Measurements from ENCODE around the gene CCND2. TPM values are rescaled to one million over a fixed set of nuclear protein-coding genes. Genes with fewer than 3 reads are reported as not detected.

CCND2 gene
- total and polyA plus RNA-seq, 2 of the 8 experiments (the other 6 are each of a cell fraction or from before 2014, with no cell fraction given) = 41.7 to 223 TPM

DNA sequence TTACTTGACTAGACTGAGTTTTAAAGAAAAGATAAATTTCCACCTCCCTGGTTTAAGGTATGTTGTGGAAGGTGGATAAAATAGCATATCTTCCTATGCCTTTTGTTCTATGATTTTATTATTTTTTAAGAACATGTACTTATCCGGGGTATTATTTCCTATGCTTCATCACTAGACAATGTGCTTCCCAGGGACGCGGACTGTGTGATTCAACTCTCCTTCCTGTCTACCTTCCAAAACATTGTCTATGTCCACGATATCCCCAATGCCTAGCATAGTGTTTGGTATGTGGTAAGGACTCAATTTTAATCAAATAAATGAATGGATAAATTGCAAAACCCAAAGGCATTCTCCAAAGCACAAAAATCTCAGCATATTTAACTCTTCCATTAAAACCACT, 8.3 kb upstream of the CCND2 start (continued):
- TF ChIP-seq RAD21 (IDR thresholded peaks at IDR 0.05 in 1 of 2, conservative IDR thresholded peaks at IDR 0.05 in 1 of 2; ENCODE audit: low read depth in 2 of 2, low read length in 2 of 2) (no peak), KDM1A (IDR thresholded peaks at IDR 0.05; ENCODE audit: borderline replicate concordance, low read length) (no peak), SAP30 (IDR thresholded peaks at IDR 0.05; ENCODE audit: insufficient read depth, insufficient replicate concordance, low read length) (no peak), HDAC6 (IDR thresholded peaks at IDR 0.05; ENCODE audit: low read depth, low read length) (no peak), SIX5 (IDR thresholded peaks at IDR 0.05; ENCODE audit: low read depth, low read length) (no peak)
- TF ChIP-seq, protein P1, sequence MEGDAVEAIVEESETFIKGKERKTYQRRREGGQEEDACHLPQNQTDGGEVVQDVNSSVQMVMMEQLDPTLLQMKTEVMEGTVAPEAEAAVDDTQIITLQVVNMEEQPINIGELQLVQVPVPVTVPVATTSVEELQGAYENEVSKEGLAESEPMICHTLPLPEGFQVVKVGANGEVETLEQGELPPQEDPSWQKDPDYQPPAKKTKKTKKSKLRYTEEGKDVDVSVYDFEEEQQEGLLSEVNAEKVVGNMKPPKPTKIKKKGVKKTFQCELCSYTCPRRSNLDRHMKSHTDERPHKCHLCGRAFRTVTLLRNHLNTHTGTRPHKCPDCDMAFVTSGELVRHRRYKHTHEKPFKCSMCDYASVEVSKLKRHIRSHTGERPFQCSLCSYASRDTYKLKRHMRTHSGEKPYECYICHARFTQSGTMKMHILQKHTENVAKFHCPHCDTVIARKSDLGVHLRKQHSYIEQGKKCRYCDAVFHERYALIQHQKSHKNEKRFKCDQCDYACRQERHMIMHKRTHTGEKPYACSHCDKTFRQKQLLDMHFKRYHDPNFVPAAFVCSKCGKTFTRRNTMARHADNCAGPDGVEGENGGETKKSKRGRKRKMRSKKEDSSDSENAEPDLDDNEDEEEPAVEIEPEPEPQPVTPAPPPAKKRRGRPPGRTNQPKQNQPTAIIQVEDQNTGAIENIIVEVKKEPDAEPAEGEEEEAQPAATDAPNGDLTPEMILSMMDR (IDR thresholded peaks at IDR 0.05; ENCODE audit: control extremely low read depth in 1 of 3, insufficient read depth in 1 of 3, low read depth in 1 of 3, low read length in 3 of 3) = no peak
